Gastroesophageal sphincter (tissue), 3 donors: ENCODE measurements around the gene LEPROT.

Source experiments
- CTCF ChIP-seq, 4 experiments: fragments of 200-600 bp in 2 of 4; fragments of 450-650 bp in 2 of 4; sonication (generic) in 1 of 4; IDR thresholded peaks; one replicate each; pipeline ENCODE4 v1.5.1; 2017 to 2019; ENCODE audit warnings: antibody characterized with exemption in 4 of 4, mild to moderate bottlenecking in 2 of 4, moderate library complexity in 2 of 4
- EP300 ChIP-seq: sonication (generic); formaldehyde crosslinking; IDR thresholded peaks from one replicate; pipeline ENCODE4 v1.6.1; 2017; ENCODE audit warnings: antibody characterized with exemption, mild to moderate bottlenecking
- POLR2AphosphoS5 ChIP-seq: sonication (generic); formaldehyde crosslinking; IDR thresholded peaks from one replicate; pipeline ENCODE4 v1.6.1; 2017; ENCODE audit warnings: antibody characterized with exemption

GRCh38 chr1:65393928-65394327, 26.5 kb upstream of the LEPROT start:
- TF ChIP-seq EP300 (no peak), CTCF (IDR thresholded peaks at IDR 0.05) (no peak), POLR2AphosphoS5 (no peak)
